A204.1 (cell line): Measurements from ENCODE around the gene DGKG.

ENCODE experiments used
- FAIRE-seq: peaks from 2 replicates; lab custom pipeline; 2012; peaks lifted over from hg19 to GRCh38; lab: Jason Lieb, UNC

DGKG gene

DNA sequence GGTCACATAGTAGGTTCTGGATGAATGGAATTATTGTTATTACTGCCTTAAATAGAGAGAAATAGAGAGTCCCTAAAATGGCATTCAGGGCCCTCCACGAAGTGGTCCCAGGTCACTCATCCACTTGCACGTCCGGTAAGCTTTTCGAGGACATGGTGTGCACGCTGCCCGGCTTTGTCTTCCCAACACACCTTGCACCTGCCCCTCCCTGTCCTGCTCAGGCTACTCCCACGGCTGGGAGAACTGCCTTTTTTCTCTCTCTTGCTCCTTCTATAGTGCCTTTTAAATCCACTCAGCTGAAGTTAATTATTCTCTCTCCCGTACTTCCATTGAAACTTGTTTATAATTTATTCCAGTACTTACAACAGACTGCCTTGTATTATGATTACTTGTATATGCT, 5.6 kb upstream of the DGKG start:
- FAIRE-seq: no peak

DNA sequence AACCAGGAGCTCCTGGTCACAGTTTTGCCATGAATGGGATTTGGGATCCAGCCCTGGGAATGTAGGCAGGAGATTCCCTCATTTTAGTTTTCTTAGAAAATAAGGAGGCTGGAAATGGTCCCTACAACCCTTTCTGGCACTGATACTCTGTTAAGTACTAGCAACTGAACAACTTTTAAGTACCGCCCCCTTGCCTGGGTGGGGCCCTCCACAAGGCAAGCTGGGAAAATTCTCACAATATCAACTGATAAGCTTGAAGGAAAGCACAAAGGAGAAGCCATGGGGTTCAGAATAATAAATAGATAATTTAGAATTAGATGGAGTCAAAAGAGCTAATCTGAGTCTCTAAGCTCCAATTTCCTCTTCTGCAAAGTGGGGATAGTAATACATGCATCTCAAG, 4.2 kb upstream of the DGKG start:
- no peak for FAIRE-seq

DNA sequence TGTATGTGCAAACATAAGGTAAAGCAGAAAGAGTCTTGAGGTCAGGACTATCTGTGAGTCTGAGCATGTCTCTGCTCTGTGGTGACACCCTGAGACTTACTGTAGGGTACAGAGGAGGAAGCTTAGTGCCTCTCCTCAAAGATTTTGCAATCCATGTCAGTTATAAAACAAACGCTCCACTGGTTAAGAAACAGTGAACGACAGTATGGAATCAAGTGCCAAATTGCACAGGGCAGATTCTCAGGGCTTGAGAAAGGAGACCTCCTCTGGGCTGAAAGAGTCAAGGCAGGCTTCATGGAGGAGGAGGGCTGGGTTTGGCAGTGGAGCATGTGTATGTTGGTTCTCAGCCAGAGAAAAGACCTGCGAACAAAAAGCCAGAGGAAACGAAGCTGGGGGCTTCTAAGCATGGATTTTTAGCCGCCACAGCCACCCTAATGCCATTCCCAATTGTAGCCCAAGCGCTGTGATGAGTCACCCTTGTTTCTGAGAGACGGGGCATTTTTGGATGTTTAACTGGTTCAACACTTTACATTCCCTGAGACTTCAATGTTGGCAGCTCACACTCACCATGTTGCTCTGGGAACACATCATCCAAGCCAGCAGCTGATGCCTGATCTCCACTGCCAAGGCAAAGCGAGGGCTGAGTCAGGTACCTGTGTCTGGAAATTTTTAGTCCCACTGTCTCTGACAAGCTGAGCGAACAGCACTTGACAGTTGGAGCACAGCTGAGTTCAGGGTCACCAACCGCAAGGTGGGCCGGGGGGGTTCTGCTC, 3.4 kb upstream of the DGKG start:
- no peak for FAIRE-seq

DNA sequence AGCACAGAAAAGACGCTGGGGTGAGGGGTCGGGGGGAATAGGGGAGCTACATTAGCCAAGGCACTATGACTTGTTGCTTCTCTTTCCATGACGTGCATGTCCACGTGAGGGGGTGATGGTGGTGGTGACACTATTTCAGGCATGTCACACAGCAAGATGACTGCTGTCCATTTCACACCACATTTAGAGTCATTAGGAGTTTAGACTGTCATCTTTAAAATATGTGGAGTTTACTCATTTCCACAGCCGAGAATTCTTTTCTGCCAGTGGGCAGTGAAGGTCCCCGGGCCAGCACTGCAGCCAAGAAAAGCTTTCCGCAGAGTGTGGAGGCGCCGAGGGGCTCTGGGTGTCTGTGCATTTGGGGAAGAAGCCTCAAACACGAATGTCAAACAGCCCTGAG, 954 bp upstream of the DGKG start:
- no peak for FAIRE-seq

DNA sequence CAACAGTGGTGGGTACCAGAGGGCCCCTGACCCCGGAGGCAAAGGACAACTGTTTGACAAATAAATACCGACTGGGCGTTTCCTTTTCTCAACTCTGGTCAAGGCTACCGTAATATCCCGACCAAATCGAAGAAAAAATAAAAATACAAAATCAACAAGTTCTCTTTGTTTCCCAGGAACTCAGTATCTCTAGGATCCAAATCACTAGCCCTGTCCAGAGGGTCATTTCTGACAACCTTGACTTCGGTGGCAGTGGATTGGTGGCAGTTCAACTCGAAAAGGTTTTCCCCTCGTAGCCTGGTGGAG, 456 bp upstream of the DGKG start:
- no peak for FAIRE-seq

DNA sequence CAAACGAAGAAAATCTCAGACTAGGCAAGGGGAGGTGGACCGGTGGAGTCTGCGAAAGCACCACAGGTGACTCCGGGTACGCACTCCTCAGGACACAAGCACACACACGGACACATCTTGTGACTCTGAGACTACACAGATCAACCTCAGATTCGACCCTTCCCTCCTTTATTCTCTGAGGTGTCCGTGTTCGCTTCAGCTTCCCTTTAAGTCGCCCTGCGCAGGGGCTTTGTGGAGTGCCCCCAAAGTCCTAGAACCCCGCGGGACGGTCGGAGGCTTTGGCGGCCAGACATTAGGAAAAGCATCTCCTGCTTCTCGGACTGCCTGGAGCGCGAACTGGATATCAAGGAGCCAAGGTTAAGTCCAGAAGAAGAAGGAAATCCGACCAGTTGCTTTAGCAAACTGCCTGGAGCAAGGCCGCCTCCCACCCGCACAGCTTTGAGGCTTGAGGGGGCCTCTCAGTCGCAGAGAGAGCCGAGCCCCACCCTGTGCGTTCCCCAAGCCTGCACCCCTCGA, 730 bp downstream of the DGKG start:
- no peak for FAIRE-seq

DNA sequence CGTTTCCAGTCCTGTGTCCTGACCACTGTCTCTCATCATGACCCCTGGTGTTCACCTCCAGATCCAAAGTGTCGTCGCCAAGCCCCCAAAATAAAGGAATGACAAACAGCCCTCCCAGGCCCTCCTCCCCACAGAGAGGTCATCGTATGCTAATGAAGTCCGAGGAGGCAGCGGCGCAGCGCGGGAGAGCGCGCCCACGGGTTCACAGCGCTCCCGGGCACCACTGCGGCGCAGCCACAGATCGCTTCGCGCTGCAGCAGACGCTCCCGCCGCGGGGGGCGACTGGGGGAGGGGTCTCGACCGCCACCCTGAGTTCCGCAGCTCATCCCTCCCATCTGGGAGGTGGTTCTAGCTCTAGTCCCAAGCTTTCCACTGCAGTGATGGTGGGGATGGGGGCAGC, 1.3 kb downstream of the DGKG start:
- no peak for FAIRE-seq

DNA sequence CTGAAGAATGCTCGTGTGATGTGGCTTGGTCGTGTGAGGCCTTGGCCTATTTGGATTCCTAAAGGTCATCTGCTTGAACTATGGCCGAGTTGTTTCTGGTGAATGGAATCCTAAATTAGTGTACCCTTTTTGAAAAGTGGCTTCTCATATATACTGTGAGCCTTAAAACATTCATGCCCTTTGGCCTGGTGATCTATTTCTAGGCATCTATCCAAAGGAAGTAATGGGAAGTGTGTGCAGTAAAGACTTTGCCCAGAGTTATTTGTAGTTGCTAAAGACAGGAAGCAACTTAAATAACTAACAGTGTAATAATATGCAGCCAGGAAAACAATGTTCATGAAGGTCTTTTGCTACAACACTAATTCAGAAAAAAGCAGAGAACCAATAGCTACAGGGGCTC, 3.0 kb downstream of the DGKG start:
- FAIRE-seq: no peak

DNA sequence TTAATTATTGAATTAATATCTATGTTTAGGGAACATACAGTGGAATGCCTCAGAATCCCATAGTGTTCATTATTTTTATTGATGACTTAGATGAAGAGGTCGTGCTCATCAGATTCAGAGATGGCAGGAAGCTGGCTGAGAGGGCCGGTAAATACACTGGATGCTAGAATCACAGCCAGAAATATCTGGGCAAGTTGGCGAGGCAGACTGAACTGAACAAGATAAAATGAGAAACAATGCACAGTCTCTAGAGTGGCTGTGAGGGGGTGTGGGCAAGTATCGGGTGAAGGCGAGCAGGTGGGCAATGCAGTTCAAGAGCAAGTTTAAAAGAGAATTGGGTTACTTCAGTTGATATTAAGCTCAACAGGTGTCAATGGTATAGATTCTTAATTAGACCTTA, 5.9 kb downstream of the DGKG start:
- FAIRE-seq: no peak

DNA sequence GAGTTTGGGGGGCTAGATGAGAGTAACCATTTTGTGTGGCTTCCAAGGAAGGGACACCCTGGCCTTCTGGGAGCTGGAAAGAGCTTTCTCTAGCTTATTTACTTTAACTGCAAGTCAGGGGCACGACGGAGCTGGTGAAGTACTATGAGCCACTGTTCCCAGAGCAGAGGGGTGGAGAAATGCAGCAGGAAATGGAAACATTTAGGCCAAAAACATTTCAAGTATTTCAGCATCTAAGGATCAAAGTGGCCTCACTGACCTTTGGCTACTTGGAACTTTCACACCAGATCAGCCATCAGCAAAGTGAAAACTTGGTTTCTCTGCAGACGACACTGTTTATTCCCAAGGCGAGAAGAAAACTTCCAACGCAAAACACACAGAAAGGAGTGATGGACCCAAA, 7.9 kb downstream of the DGKG start:
- no peak for FAIRE-seq

DNA sequence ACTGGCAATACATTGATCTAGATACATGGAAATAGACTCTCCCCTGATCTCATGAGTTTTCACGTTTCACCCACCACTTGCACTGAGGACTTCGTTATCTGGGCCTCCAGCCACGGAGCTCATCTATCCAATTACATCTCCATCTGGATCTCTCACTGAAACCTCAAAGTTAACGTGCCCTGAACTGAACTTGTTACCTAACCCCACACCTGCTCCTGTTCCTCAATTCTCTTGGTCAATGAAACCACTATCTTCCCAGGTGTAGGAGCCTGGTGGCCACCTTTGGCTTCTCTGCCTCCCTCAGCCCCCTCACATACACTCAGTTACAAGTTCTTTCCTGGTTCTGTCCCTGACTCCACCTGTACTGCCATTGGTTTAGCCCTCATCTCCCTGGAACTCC, 9.7 kb downstream of the DGKG start:
- FAIRE-seq: no peak

DNA sequence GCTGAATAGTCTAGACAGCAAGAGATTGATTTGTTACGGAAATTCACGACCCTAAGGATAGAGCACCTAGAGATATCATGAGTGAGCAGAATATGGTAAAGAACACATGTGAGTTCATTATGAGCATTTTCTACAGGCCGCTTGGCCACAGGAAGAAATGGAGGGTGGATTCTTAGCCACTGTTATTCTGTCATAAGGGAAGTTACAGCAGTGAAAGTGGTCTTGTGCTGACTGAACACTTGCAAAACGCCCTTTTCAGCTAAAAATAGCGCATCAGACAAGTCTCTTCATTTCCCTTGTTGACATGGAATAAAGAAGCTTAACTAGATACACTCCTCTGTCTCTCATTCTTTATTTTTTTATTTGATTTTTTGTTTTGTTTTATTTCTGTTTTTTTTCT, 19.8 kb downstream of the DGKG start:
- FAIRE-seq: no peak

DNA sequence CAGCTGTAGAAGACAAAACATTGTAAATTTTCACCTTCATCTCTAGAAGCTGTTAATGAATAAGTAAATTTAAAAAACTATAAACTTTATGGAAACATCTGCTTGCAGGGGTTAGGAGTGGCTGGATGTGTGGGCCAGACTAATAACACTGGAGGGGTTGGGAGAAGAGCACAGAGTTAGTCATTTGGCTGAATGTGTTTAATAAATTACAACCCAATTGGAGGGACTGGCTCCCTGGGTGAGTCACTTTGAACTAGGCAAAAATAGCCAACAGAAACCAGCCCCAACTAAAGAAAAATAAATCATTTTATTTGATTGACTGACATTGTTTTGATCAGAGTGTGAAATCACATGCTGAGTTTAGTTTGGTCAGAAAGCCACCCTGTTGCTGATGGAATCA, 21.8 kb downstream of the DGKG start:
- FAIRE-seq: no peak

DNA sequence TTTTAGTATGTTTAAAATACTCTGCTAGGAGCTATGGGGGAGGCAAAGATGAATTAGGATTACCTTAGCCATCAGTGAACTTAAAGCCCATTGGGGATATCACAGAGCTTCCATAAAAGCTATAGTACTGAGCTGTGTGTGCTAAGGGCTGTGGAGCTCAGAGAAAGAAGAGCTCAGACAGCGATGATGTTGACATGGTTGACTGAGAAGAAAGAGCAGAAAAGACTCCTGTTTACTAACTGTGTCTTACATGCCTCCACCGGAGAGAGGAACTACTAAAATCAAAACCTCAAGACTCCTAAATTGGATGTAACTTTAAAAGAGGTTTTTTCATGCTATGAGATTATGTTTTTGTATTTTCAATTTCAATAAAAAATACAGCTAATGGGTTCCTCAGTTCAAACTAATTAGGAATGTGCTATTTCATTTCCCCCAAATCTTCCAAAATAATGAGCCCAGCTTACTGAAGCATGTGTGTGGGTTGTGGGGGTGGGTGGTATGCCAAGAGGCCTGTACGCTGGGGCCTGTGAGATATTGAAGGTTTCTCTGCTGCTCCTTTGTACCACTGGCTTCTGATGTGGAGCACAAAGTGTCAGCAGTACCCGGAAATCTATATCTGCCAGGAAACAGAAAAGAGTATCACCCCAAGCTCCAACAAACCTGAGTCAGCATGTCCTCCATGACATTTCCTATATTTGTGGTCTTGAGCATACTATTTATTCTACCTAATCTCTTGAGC, 22.7 kb downstream of the DGKG start:
- FAIRE-seq: no peak

DNA sequence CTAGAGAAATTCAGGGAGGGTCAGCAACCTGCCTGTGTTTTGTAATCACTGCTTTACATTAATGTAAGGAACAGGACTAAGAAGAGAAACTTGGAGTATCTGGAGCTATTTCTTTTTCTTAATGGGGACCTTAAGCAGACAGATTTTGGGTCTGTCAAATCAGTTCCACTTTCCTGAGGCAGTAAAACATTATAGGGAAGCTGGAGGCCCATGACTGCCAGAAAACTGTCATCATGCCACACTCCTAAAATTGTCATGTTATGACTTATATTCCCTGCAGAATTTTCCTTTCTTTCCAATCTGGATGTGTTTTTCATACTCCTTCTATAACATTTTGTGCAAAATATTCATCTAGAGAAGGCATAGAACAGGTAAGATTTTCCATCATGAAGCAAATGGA, 28.8 kb downstream of the DGKG start:
- no peak for FAIRE-seq

DNA sequence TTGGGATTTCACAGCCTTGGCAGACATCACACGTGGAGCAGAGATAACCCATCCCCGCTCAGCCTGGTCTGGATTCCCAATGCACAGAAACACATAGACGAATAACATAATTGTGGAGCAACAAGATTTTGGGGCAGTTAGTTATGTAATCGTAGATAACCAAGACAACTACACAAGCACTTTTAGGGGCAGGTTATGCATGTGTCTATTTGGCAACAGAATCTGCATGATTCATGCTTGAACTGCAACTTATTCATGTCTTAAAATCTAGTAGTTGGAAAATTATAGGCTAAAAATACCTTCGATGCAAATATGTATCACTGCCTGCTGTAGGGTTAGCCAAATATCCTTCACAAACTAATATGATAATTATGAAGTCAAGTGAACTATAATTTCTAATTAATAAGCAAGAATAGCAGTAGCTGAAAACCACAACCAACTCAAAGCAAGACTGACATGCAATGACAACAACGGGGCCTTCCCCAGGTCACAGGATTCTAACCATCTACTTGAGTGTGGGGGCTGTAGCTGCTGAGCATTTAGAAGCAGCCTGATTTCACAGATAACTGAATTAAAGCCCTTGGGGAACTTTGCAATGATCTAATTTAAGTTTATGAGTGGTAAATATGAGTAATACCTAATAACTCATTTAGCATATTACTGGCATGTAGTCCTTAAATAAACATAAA, 31.1 kb downstream of the DGKG start:
- no peak for FAIRE-seq

DNA sequence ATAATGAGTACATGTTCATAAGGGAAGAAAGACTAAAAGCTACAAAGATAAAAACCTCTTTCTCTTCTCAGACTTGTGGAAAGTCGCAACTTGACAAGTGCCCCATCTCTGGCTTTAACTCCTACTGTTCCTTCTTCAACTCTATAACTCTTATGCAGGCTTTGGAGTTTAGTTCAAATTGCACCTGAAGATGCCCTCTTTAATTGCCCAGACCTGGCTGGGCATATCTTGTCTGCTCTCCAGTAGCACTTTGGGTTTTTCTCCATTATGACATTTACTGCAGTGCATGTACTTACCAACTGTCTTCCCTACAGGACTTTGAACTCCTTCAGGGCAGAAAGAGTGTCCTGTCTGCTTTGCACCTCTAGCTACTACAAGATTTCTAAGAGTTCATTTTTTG, 32.4 kb downstream of the DGKG start:
- no peak for FAIRE-seq

DNA sequence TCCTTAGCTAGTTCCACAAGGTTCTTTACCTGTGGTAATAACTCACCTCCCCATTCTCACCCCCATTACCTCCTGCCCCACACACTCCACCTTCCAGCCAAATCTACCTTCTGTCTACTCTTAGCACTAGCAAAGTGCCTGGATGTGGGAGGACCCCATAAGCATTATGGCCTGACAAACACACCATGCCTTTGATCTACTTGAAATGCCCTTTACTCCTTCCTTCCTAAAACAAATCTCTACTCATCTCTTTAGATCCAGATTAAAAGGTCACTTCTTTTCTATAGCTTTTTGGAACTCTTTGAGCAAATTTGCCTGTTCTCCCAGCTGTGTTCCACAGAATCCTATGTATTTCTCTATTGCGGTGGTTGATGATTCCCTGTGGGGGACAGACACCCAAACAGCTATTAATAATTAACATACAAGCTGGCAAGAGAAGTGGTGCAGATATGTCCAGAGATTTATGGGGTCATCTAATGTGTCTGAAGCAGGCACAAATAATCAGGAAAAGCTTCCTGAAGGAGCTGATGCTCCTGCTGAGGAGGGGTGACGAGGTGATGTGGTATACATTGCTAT, 34.0 kb downstream of the DGKG start:
- FAIRE-seq: no peak

DNA sequence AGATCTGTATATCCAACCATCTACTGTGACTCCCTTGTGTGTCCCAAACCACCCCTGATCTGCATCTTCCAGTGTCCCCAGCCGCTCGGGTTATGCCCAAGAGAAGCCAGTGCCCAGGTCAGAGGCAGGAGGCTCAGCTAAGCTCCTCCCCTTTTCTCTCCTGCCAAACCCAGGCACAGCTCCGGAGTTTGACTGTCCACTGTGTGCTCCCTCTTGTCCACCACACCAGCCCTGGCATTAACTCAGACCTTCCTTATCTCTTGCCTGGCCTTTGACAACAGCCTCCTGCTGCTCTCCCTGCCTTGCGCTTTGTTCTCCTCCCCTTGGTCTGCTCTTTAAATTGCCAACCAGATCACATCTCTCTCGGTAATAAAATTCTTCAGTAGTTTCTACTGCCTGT, 39.3 kb downstream of the DGKG start:
- no peak for FAIRE-seq

DNA sequence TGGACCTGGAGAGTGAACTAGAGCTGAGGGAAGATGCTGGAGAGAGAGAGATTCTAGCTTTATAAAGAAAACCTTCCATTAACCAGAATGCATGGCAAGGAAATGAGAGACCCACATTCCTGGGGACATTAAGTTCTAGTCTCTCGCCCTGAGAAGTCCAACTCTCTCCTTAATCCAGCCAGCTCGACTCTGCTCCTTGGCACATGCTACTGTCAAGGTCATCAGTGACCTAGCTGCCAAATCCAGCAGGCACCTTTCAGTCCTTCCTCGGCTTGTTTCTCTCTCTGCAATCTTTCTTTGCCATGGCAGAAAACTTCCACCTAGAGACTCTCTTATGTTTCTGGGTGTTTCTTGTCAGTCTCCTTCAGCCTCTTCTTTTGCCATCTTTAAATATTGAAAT, 40.3 kb downstream of the DGKG start:
- no peak for FAIRE-seq

DNA sequence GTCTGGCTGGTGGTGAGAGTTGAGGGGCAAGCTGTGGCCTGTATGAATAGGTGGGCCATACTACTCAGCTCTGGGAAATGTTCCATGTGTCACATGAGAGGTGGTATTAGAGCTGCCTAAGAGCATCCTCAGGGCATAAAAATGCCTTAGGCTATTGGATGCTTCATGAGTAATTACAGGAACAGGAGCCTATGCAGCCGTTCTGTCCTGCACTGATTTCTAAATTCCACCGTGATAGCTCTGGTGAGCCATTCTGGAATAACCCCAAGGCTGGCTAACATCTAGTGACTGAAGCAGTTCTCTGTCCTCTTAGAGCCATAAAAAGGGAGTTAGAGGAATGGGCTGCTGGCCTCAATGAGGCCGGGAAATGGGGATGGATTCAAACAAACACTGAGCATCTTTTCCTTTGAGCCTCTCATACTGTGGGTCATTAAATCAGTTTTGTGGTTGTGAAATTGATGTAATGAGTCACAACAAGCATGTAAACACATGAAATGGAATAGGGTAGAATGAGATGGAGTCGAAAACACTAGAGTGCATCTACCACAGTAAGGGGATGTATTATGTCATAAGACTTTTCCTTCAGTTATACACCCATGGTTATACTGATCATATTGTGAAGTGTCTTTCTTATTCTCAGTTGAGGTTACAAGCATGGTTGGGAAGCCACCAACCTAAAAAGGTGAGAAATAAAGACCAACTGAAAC, 41.0 kb downstream of the DGKG start:
- no peak for FAIRE-seq

DNA sequence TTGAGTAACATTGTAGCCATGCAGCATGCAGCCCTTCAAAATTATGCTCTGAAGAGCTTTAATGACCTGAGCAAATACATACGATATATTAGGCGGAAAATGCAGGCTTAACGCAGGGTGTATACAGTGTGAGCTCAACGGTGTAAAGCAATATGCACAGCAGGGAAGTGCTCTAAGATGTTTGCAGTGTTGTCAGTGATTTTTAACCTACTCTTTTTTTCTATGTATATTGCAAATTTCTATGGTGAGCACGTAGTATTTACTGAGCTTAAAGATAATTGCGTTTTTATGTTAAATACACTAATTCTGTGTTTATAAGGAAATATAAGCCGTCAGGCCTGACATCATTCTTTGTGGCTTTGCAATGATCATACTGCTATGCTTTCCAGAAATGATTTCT, 42.1 kb downstream of the DGKG start:
- no peak for FAIRE-seq

DNA sequence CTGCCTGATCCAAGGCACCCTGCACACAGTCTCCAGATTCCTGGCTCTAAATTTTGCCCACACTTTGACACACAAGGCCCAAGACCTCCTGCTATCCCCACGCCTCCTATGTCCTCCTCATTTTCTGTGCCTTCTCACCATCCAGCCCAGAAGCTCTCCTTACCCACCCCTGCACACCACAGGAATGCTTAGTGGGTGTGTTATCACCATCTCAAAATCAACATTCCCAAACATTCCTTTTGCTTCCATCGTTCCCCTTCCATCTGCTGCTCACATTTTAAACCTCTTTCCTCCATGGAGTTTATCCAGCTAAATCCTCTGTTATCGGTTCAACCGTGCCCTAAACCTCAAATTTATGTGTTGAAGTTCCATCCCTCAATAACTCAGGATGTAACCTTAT, 43.9 kb downstream of the DGKG start:
- no peak for FAIRE-seq
